ENCODE measurements around the gene MBLAC1. TPM values are rescaled to one million over a fixed set of nuclear protein-coding genes. Genes with fewer than 3 reads are reported as not detected.

The MBLAC1 gene
- total RNA-seq, 1 donor from 2014 or later, result 2.1 TPM

GRCh38 chr7:100107125-100107737, 19.5 kb upstream of the MBLAC1 start:
- peaks cover 8% of the 10 kb centered on the region for H3K36me3 Mint-ChIP-seq (ENCODE audit: low read depth)
- DNase-seq (ENCODE audit: low read depth, low spot score), result no peak
- TF ChIP-seq CTCF (conservative IDR thresholded peaks at IDR 0.05), result no peak
- peaks cover 3% of the 10 kb centered on the region for H3K27me3 Mint-ChIP-seq (ENCODE audit: low read depth)
- no peak overlapping the region for H3K27ac Mint-ChIP-seq (ENCODE audit: unreplicated experiment)
- no peak overlapping the region for H3K4me3 Mint-ChIP-seq
- H3K4me1 Mint-ChIP-seq, result peaks cover 16% of the 10 kb centered on the region
- H3K9me3 Mint-ChIP-seq, result no peaks in the 10 kb centered on the region

- H3K4me1 Mint-ChIP-seq, result peaks cover 12% of the 10 kb centered on the region
- TF ChIP-seq CTCF (conservative IDR thresholded peaks at IDR 0.05), result no peak
- peaks cover 8% of the 10 kb centered on the region for H3K36me3 Mint-ChIP-seq (ENCODE audit: low read depth)
- no peak overlapping the region for H3K27ac Mint-ChIP-seq (ENCODE audit: unreplicated experiment)
- H3K27me3 Mint-ChIP-seq (ENCODE audit: low read depth), result peaks cover 3% of the 10 kb centered on the region
- no peaks in the 10 kb centered on the region for H3K9me3 Mint-ChIP-seq
- no peak for DNase-seq (ENCODE audit: low read depth, low spot score)
- no peak overlapping the region for H3K4me3 Mint-ChIP-seq
These were observed 18.9 kb upstream of the MBLAC1 start for GRCh38 chr7:100107890-100108289.

- Mint-ChIP-seq H3K4me3 (peak overlapping the region; percentile 44), H3K36me3 (ENCODE audit: low read depth) (peaks cover 6% of the 10 kb centered on the region), H3K27ac (ENCODE audit: unreplicated experiment) (no peak overlapping the region), H3K9me3 (no peaks in the 10 kb centered on the region), H3K4me1 (no peaks in the 10 kb centered on the region), H3K27me3 (ENCODE audit: low read depth) (no peaks in the 10 kb centered on the region)
- no peak for DNase-seq (ENCODE audit: low read depth, low spot score)
- peak; percentile 22 for TF ChIP-seq CTCF (conservative IDR thresholded peaks at IDR 0.05)
These were observed 17.1 kb upstream of the MBLAC1 start for GRCh38 chr7:100109521-100110163.

GRCh38 chr7:100111156-100111555, 15.6 kb upstream of the MBLAC1 start:
- TF ChIP-seq CTCF (conservative IDR thresholded peaks at IDR 0.05), result no peak
- Mint-ChIP-seq H3K36me3 (ENCODE audit: low read depth) (peaks cover 9% of the 10 kb centered on the region), H3K4me3 (peak overlapping the region; percentile 35), H3K4me1 (no peaks in the 10 kb centered on the region), H3K27me3 (ENCODE audit: low read depth) (no peaks in the 10 kb centered on the region), H3K27ac (ENCODE audit: unreplicated experiment) (no peak overlapping the region), H3K9me3 (no peaks in the 10 kb centered on the region)
- DNase-seq (ENCODE audit: low read depth, low spot score), result no peak

- Mint-ChIP-seq H3K27me3 (ENCODE audit: low read depth) (no peaks in the 10 kb centered on the region), H3K36me3 (ENCODE audit: low read depth) (peaks cover 8% of the 10 kb centered on the region), H3K4me1 (no peaks in the 10 kb centered on the region), H3K27ac (ENCODE audit: unreplicated experiment) (no peak overlapping the region), H3K4me3 (peak overlapping the region; percentile 44), H3K9me3 (no peaks in the 10 kb centered on the region)
- no peak for TF ChIP-seq CTCF (conservative IDR thresholded peaks at IDR 0.05)
- no peak for DNase-seq (ENCODE audit: low read depth, low spot score)
These were observed 14.9 kb upstream of the MBLAC1 start for GRCh38 chr7:100111914-100112313.

Measured in neural crest cell (in vitro differentiated cells).